Liver (tissue), 9 donors: ENCODE data around the gene TBCB. TPM values are rescaled to one million over a fixed set of nuclear protein-coding genes. Genes with fewer than 3 reads are reported as not detected.

ENCODE experiments used
- DNase-seq: peaks from one replicate; pipeline ENCODE4 v3.0.0-alpha.2; 2017; ENCODE audit warnings: low spot score
- H3K27ac ChIP-seq, 2 donors: one replicate each; pipeline ENCODE4 v1.7.0; 2013; ENCODE audit warnings: inconsistent platforms in 2 of 2, low read length in 2 of 2, control low read depth in 1 of 2, low read depth in 1 of 2, mild to moderate bottlenecking in 1 of 2
- H3K27me3 ChIP-seq, 4 donors: one replicate each; pipeline versions ENCODE4 v1.6.1 to v1.7.0; 2013; ENCODE audit warnings: low read length in 3 of 4, inconsistent platforms in 1 of 4, mild to moderate bottlenecking in 1 of 4, moderate library complexity in 1 of 4; ENCODE audit not compliant: control insufficient read depth in 4 of 4, insufficient read depth in 4 of 4
- H3K36me3 ChIP-seq, 4 donors: one replicate each; pipeline versions ENCODE4 v1.6.1 to v1.7.0; 2013; ENCODE audit warnings: low read length in 3 of 4, mild to moderate bottlenecking in 3 of 4, low read depth in 1 of 4, moderate library complexity in 1 of 4; ENCODE audit not compliant: control insufficient read depth in 4 of 4, insufficient read depth in 3 of 4
- H3K4me1 ChIP-seq, 4 donors: one replicate each; pipeline versions ENCODE4 v1.6.1 to v1.7.0; 2013; ENCODE audit warnings: low read length in 3 of 4, mild to moderate bottlenecking in 3 of 4, moderate library complexity in 1 of 4; ENCODE audit not compliant: control insufficient read depth in 4 of 4, insufficient read depth in 4 of 4
- H3K4me3 ChIP-seq, 3 donors: one replicate each; pipeline versions ENCODE4 v1.6.1 to v1.7.0; 2013; ENCODE audit warnings: low read length in 3 of 3, control low read depth in 1 of 3, low read depth in 1 of 3, mild to moderate bottlenecking in 1 of 3
- H3K9ac ChIP-seq, 2 donors: one replicate each; pipeline ENCODE4 v1.7.0; 2013; ENCODE audit warnings: low read length in 2 of 2, mild to moderate bottlenecking in 2 of 2, moderate library complexity in 2 of 2, control low read depth in 1 of 2, low read depth in 1 of 2
- H3K9me3 ChIP-seq, 4 donors: one replicate each; pipeline versions ENCODE4 v1.6.1 to v1.7.0; 2013; ENCODE audit warnings: low read length in 3 of 4; ENCODE audit not compliant: control insufficient read depth in 4 of 4
- ATF3 ChIP-seq: IDR thresholded peaks from 2 replicates; pipeline ENCODE4 v1.6.1; 2016; ENCODE audit warnings: antibody characterized with exemption
- CTCF ChIP-seq: fragments of 150-350 bp; IDR thresholded peaks from 2 replicates; pipeline ENCODE4 v1.5.1; 2017; ENCODE audit warnings: improper control_type of control experiment, low read depth, low read length; ENCODE audit not compliant: missing input control
- EGR1 ChIP-seq, 2 donors: IDR thresholded peaks; 2 replicates each; pipeline ENCODE4 v1.6.1; 2016 to 2018; ENCODE audit warnings: antibody characterized with exemption in 2 of 2, low read depth in 2 of 2
- FOXA2 ChIP-seq: IDR thresholded peaks from 2 replicates; pipeline ENCODE4 v1.6.1; 2016; ENCODE audit warnings: antibody characterized with exemption
- GABPA ChIP-seq, 2 donors: IDR thresholded peaks in 1 of 2; conservative IDR thresholded peaks in 1 of 2; 2 replicates each; pipeline ENCODE4 v1.6.1; 2016; ENCODE audit warnings: antibody characterized with exemption in 2 of 2, mild to moderate bottlenecking in 1 of 2, moderate library complexity in 1 of 2
- HNF4G ChIP-seq: IDR thresholded peaks from 2 replicates; pipeline ENCODE4 v1.6.1; 2016; ENCODE audit warnings: antibody characterized with exemption
- MAX ChIP-seq: IDR thresholded peaks from 2 replicates; pipeline ENCODE4 v1.6.1; 2016; ENCODE audit warnings: antibody characterized with exemption
- RAD21 ChIP-seq, 2 donors: IDR thresholded peaks; 2 replicates each; pipeline ENCODE4 v1.6.1; 2016; ENCODE audit warnings: antibody characterized with exemption in 2 of 2, mild to moderate bottlenecking in 2 of 2
- REST ChIP-seq: IDR thresholded peaks from 2 replicates; pipeline ENCODE4 v1.6.1; 2016; ENCODE audit warnings: antibody characterized with exemption, mild to moderate bottlenecking
- RXRA ChIP-seq, 2 donors: IDR thresholded peaks; 2 replicates each; pipeline ENCODE4 v1.6.1; 2017 to 2018; ENCODE audit warnings: antibody characterized with exemption in 2 of 2, mild to moderate bottlenecking in 1 of 2
- SP1 ChIP-seq: IDR thresholded peaks from 2 replicates; pipeline ENCODE4 v1.6.1; 2018; ENCODE audit warnings: antibody characterized with exemption, mild to moderate bottlenecking
- TAF1 ChIP-seq: conservative IDR thresholded peaks from 2 replicates; pipeline ENCODE4 v1.6.1; 2016; ENCODE audit warnings: antibody characterized with exemption, mild to moderate bottlenecking
- YY1 ChIP-seq: IDR thresholded peaks from 2 replicates; pipeline ENCODE4 v1.6.1; 2016; ENCODE audit warnings: antibody characterized with exemption, mild to moderate bottlenecking
- ZBTB33 ChIP-seq: IDR thresholded peaks from 2 replicates; pipeline ENCODE4 v1.6.1; 2016; ENCODE audit warnings: antibody characterized with exemption
- WGBS: extraction: QIAGEN DNeasy Blood & Tissue Kit; methylation state at CpG from one replicate; pipeline ENCODE4 v1.1.7; 2013; 5-methylcytosine and 5-hydroxymethylcytosine counted together
- polyA plus RNA-seq, 2 donors: library from polyadenylated mRNA; stranded (reverse) in 1 of 2; unstranded in 1 of 2; fragments of 200-250 nt in 1 of 2; fragments of >200 nt in 1 of 2; fragmentation: Nextera tagmentation in 1 of 2; extraction: Ambion mirVana in 1 of 2; gene quantifications; one replicate each; pipeline versions ENCODE4 v1.2.1 to v1.2.3, GENCODE V29; 2013 to 2015
- total RNA-seq, 2 donors: library from RNA; depleted of rRNA; stranded (reverse); fragments of >200 nt; gene quantifications; one replicate each; pipeline ENCODE4 v1.2.3, GENCODE V29; 2014
- donor health status: healthy.
- donor health status: healthy.
- donor health status: healthy.
- donor health status: healthy.
- donor health status: healthy.

The TBCB gene
- total and polyA plus RNA-seq, 4 donors: 29.8 to 61.3 (median 39.8) TPM

- no peaks in the 10 kb centered on the region for H3K9me3 ChIP-seq
- DNase-seq: no peak
- H3K9ac ChIP-seq: no peak overlapping the region
- H3K27ac ChIP-seq: no peak overlapping the region
- H3K4me3 ChIP-seq: no peak overlapping the region
- H3K27me3 ChIP-seq: no peaks in the 10 kb centered on the region
- peaks cover 5 to 21% (median 17%) of the 10 kb centered on the region in 4 donors for H3K4me1 ChIP-seq
- WGBS: 96% methylated on average over 10 of the region's 10 CpGs
- H3K36me3 ChIP-seq: peaks cover 0 to 17% (median 3%) of the 10 kb centered on the region in 4 donors
- no peak for TF ChIP-seq MAX
- TF ChIP-seq ATF3: no peak
- no peak for TF ChIP-seq FOXA2
- no peak for TF ChIP-seq CTCF
- TF ChIP-seq SP1: no peak
- no peak for TF ChIP-seq YY1
- TF ChIP-seq RXRA (IDR thresholded peaks at IDR 0.05): no peak
- no peak for TF ChIP-seq EGR1 (IDR thresholded peaks at IDR 0.05; ENCODE audit: low read depth in 2 of 2)
- no peak for TF ChIP-seq HNF4G
These were observed 2.6 kb upstream of the TBCB start for GRCh38 chr19:36112678-36113077.

GRCh38 chr19:36113425-36113824 is 1.8 kb upstream of the TBCB start:
- Histone ChIP-seq H3K9ac (no peak overlapping the region), H3K27ac (no peak overlapping the region)
- 96% methylated on average over 34 of the region's 34 CpGs for WGBS

More at GRCh38 chr19:36113425-36113824, 1.8 kb upstream of the TBCB start:
- H3K4me3 ChIP-seq: no peak overlapping the region
- TF ChIP-seq FOXA2 (no peak), YY1 (no peak), ZBTB33 (no peak), MAX (no peak), SP1 (no peak), REST (no peak), TAF1 (no peak), RXRA (IDR thresholded peaks at IDR 0.05) (no peak), RAD21 (IDR thresholded peaks at IDR 0.05) (no peak), GABPA (IDR thresholded peaks at IDR 0.05 in 1 of 2, conservative IDR thresholded peaks at IDR 0.05 in 1 of 2) (no peak), CTCF (no peak)
- peaks cover 5 to 21% (median 17%) of the 10 kb centered on the region in 4 donors for H3K4me1 ChIP-seq
- no peaks in the 10 kb centered on the region for H3K9me3 ChIP-seq
- DNase-seq: no peak
- no peaks in the 10 kb centered on the region for H3K27me3 ChIP-seq
- H3K36me3 ChIP-seq: peaks cover 0 to 17% (median 6%) of the 10 kb centered on the region in 4 donors
